RKO (cell line): Measurements from ENCODE around the gene ALDOC.
"Not testable (repeated sequence)": the region's sequence is repeated elsewhere in the genome, so short reads cannot be mapped to it uniquely, and the experiment has no call there.

Source experiments
- DNase-seq: peaks from one replicate; pipeline ENCODE4 v3.0.0-alpha.2; 2016; ENCODE audit warnings: low spot score

Gene ALDOC

GRCh38 chr17:28582513-28582912, 5.8 kb upstream of the ALDOC start:
- DNase-seq = no peak

- no peak for DNase-seq
These were observed 4.3 kb upstream of the ALDOC start for GRCh38 chr17:28580959-28581358.

- no peak for DNase-seq
These were observed 2.8 kb upstream of the ALDOC start for GRCh38 chr17:28579526-28579925.

GRCh38 chr17:28578246-28579195, 1.8 kb upstream of the ALDOC start:
- no peak for DNase-seq

GRCh38 chr17:28577466-28577824, 750 bp upstream of the ALDOC start:
- no peak for DNase-seq

- not testable (repeated sequence) for DNase-seq
These were observed 679 bp downstream of the ALDOC start for GRCh38 chr17:28576016-28576415.

GRCh38 chr17:28575126-28575795, 1.4 kb downstream of the ALDOC start:
- DNase-seq = no peak

GRCh38 chr17:28574526-28574925, 2.2 kb downstream of the ALDOC start:
- DNase-seq = no peak

- no peak for DNase-seq
These were observed 2.7 kb downstream of the ALDOC start for GRCh38 chr17:28573966-28574480.

GRCh38 chr17:28573521-28573920, 3.2 kb downstream of the ALDOC start:
- no peak for DNase-seq

- no peak for DNase-seq
These were observed 3.7 kb downstream of the ALDOC start for GRCh38 chr17:28573040-28573380.

- DNase-seq = no peak
These were observed 4.2 kb downstream of the ALDOC start for GRCh38 chr17:28572259-28573039.

- DNase-seq = peak; percentile 92
These were observed 5.2 kb downstream of the ALDOC start, which contains the start of gene PIGS for GRCh38 chr17:28571361-28572122. PIGS (minus strand) TSS chr17:28571524; CDS start chr17:28571496, 28 bp downstream.

- DNase-seq = peak; percentile 63
These were observed 5.9 kb downstream of the ALDOC start for GRCh38 chr17:28570716-28571360.

GRCh38 chr17:28569446-28569845, 7.2 kb downstream of the ALDOC start:
- peak; percentile 51 for DNase-seq

GRCh38 chr17:28567604-28568003, 9.1 kb downstream of the ALDOC start:
- DNase-seq = no peak

GRCh38 chr17:28563475-28563874, 13.2 kb downstream of the ALDOC start:
- DNase-seq = no peak

- no peak for DNase-seq
These were observed 21.7 kb downstream of the ALDOC start for GRCh38 chr17:28555022-28555421.

- DNase-seq = no peak
These were observed 22.1 kb downstream of the ALDOC start for GRCh38 chr17:28554565-28554964.

GRCh38 chr17:28553000-28553505, 23.6 kb downstream of the ALDOC start:
- no peak for DNase-seq
